NCI-H82 (cell line): ENCODE results near the gene RETN.

Source experiments
- DNase-seq: peaks from one replicate; lab custom pipeline; 2025; lab: John Stamatoyannopoulos, UW

Gene RETN

GRCh38 chr19:7668842-7669241 is at the start of gene RETN:
RETN (plus strand) TSS chr19:7669049; CDS start chr19:7669327, 278 bp downstream.
- no peak for DNase-seq

GRCh38 chr19:7619671-7620441 is 49.0 kb upstream of the RETN start:
- no peak for DNase-seq

GRCh38 chr19:7620442-7621412 is 48.1 kb upstream of the RETN start:
- DNase-seq = no peak

DNA sequence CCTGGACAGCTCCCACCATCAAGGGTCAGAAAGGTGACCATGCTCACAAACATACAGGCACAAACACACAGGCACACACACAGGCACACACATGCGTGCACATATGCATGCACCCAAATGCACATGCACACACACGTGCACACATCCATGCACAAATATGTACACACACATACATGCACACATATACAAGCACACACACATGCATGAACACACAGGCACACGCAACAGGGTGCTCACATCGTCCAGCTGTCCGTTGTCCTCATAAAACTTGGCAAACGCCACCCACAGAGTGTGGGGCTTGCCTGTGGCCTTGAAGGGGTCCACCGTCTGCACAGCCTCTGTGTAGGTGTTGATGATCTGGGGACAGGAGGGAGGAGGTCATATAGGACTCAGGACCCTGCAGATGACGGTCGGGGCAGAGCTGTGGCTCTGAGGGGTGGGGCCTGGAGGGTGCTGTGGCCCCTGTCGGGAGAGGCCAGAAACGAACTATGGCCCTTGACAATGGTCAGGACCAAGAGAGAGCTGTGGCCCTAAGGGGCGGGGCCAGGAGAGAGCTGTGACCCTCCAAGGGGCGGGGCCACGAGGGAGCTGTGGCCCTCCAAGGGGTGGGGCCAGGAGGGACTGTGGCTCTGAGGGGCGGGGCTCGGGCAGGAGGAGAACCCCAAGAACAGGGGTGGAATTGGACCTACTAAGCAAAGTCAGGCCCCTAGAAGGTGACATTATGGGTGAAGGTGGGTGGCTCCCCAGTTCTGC is 45.7 kb upstream of the RETN start:
- peak; percentile 13 for DNase-seq

DNA sequence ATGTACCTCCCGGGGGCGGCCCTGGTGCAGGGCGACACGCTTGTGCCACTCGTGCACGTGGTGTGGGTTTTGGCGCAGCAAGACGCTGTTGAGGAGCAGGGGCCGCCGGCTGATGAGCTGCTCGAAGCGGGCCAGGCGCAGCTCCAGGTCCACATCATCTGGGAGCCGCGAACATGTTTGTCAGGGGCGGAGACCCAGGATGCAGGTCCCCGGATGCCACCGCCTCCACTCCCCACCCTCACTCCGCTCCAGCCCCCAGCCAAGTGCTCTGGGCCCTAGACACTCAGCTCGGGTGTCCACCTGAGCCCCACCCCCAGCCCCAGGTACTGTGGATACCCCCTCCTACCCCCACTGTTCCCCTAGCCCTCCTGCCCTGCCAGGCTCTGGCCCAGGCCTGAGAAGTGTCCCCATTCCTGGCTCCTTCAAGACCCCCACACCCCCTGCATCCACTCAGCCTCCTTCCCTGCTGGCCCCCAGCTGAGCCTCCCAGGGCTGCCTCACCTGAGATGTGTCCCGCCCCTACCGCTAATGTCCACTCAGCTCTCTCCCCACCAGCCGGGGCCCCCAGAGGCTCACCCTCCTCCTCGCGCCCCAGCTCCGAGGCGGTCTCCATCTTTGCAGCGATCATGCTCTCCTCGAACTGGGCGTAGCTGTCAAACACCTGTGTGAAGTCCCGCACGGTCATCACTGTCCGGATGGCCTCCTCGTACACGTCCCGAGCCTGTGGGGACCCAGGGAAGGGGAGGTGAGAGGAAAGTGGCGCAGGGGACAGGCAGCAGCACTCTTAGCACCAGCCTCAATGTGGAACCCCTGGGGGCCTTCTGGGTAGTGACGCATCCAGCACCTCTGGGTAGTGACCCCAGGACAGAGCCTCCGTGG is 44.9 kb upstream of the RETN start:
- DNase-seq = no peak

DNA sequence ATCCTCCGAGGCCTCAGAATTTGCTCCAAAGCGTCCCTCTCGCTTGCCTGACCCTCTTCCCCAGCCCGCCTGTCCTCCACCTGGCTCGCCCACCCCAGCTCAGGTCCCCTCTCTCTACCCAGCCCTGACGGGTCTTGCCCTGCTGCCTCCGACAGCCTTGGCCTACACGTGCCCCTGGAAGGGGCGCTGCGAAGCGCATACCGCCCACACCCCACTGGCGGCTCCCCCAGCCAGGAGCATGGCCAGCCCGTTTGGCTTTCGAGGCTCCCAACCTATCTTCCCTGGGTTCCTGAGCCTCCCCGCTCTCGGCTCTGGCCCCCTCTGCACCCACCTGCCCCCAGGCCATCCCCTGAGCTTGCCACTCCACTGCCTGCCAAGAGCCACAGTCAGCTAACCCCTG is 44.0 kb upstream of the RETN start:
- no peak for DNase-seq

DNA sequence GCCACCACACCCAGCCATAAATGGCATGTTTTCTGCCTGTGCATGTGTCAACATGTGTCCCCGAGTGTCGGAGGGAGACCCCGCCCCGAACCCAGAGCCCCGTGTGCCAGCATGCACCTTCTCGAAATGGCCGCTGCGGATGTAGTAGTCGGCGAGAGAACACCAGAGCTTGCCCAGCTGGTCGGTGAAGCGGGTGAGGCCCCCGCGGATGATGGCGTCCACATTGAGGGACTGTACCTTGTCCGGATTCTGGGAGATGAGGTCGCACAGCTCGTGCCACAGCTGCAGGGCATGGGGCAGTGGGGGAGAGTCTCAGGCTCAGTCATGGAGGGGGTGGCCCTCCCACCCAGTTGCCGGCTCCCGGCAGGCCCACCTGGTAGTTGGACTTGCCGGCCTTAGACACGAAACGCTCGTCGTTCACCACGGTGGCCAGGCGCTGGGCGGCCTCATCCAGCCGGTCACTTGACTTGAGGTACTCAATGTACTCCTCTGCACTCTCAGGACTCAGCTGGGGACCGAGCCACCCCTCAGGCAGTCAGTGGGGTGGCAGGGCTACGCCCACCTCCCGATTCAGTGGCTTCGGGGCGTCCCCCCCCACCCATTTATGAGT is 43.0 kb upstream of the RETN start:
- DNase-seq = no peak

- DNase-seq = no peak
These were observed 41.7 kb upstream of the RETN start for GRCh38 chr19:7627166-7627565.

DNA sequence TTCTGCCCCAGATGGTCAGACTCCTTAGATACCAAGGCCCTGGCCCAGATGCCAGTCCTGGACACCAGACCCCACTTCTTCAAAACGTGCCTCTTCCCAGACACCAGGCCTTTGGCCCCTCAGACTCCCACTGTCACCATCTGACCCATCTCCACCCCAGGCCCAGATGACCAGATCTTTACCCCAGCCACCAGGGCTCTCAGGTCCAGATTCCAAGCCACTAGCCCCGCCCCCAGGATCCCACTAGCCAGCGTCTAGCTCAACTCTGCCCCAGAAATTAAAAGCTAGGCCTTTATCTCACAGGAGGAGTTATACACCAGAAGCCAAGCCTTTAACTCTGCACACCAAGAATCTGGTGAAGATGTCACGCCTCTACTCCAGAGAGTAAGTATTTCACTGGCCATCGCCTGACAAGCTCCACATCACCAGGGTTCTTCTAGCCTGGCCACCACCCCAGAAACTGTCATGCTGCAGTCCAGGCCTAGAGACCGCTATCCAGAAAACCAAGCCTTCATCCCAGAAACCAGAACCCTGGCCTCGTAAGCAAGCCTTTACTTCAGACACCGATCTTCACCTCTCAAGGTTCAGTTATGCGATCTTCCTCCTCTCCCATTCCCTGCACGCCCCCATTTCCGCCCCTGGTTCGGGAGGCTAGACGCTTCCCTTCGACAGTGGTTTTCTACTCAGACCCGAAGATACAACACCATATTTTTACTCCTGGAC is 40.1 kb upstream of the RETN start:
- DNase-seq = no peak

DNA sequence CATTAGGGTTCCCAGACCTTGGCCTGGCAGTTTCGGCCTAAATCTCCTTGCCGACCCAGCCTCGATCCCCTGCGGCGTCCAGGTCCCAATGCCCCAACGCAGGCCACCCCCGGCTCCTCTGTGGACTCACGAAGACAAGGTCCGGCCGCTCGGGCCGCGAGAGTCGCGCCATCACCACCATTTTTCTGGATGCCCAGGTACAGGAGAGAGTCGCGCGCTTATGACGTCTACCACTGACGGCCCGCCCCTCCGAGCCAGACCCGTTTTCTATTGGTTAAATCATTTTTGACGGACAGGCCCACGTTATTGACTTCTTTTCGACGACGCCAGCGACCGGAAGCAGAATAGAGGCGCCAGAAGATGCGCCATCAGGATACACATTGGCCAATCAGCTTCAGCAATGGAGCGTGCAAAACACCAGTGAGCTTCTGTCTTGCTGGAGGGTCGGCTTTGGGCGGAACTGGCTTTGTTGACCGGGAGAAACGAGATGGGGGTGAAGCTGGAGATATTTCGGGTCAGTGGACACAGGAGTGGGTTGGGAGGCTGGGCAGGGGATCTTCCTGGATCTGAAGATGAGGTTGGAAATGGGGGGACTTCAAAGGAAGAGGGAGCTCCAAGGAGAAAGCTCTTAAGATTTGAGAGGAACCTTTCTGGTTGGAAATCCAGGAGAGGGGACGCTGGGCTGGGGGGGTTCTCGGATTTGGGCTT is 39.3 kb upstream of the RETN start, which contains the start of the genes PET100 and XAB2:
PET100 (plus strand) TSS at position 447 of the 708 bp plus-strand sequence; CDS start at position 488, 41 bp downstream.
XAB2 (minus strand) TSS at position 199 of the 708 bp plus-strand sequence; CDS start at position 181, 18 bp downstream.
- peak; percentile 98 for DNase-seq

DNA sequence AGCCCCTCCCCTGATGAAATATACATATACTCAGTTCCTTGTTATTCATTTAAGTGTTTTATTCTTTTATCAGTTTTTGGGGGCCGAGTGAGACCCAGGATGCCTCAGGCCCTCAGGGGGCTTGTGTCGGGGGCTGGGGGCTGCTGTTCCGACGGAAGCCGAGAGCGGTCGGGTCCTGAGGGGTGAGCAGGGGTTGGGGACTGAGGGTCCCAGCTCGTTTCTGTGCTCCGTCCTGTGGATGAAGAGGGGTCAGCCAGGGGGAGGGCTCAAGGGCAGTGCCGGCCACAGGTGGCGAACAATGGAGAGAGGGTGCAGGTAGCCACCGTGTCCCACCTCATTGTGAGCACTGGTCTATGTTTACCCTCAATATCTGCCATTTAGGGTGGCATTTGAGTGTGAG is 37.3 kb upstream of the RETN start:
- no peak for DNase-seq

DNA sequence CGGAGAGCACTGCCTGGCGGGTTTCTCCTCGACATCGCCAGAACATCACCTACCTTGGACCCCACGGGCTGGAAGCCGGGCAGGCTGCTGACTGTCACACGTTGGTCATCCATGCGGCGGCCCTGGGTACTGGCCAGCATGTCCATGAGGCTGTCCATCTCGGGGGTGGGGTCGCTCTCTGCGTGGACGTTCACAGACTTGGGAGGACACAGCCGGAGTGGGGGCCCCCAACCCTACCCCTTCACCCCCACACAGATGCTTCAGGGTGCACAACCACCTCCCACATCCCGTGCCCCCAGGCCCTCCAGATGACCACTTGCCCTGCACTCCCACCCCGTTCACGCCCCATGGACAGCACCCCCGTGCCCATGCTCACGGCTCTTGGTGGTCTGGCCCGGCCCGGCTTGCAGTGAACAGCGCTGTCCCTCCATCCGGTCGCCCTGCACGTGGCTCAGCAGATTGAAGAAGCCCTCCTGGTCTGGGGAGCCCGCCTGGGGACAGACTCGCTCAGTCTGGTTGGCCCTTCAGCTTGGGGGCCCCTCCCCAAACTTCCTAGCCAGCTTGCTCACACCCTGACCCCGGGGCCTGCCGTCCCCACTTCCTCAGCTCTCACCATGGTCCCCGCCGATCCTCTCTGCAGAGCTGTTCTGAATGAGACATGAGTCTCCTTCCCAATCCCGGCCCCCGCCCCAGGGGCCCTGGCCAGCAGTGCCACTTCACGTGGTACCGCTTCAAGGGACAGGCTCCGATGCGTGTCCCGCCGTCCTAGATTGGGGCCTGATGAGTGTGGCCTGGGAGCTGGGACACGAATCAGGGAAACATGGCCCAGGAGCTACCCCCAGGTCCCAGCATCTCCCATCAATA is 36.3 kb upstream of the RETN start:
- DNase-seq = no peak

DNA sequence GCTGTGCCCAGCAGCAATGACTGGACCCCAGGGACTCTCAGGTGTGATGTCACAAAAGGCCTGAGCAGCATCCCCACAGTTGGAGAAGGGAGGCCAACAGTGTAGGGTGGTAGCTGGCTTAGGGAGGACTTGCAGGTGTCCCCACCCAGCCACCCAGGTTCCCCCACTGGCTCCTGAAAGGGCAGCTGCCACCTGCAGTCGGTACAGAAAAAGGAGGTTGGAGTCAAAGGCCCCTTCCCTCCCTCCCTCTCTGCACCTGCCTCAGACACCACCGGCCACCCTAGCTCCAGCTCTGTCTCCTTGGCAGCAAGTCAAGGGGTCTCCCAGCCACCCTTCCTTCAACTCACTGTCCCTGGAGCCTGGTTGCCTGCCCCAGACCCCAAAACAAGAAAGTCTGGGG is 35.2 kb upstream of the RETN start, which contains the start of gene PCP2:
PCP2 (minus strand) TSS at position 22 of the 400 bp plus-strand sequence. CDS start 262 bp downstream, outside the sequence.
- DNase-seq = no peak

DNA sequence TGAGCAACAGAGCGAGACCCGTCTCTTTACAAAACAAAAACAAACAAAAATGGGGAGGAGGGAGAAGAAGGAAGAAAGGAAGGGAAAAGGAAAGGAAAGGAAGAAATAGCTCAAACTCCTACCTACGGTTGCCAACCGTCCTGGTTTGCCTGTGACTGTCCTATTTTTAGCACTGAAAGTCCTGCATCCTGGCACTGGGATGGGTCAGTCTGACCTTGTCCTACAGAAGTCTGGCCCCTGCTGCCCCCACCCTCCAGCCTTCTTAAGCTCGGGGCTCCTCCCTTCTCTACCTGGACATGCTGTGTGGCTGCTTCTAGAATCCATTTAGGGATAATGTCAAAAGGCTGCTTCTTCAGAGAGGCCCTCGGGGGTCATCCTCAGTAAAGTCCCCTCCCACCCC is 33.2 kb upstream of the RETN start:
- no peak for DNase-seq

- DNase-seq = peak; percentile 44
These were observed 32.5 kb upstream of the RETN start for GRCh38 chr19:7636317-7636690.

DNA sequence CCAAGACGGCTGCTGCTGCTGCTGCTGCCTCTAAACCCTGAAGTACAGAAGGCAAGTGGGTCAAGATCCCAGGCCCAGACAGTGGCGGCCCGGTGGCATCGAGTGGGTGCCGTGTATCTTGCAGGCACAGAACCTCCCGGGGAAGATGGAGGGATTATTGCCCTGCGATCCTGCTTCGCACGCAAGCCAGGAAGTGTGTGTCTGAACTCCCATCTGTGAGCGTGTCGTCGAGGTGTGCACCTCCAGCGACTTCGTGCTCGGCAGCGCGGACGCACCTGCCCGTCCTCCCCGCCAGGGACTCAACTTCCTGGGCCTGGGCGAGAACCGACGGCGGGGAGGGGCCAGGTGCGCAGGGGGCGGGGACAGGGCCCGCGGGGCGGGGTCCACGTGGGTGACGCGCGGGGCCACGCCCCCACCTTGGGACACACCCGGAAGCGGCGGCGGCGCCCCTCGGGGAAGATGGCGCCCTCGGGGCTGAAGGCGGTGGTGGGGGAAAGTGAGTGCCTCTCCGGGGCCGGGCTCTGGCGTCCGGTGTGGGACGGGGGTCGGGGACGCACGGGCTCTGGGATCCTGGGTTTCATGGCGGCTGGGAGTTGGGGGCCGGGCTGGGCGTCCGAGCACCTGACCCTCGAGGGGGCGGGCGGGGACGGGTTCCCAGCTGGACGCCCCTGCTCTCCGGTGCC is 32.0 kb upstream of the RETN start, which contains the start of gene STXBP2:
STXBP2 (plus strand) TSS at position 420 of the 683 bp plus-strand sequence; CDS start at position 460, 40 bp downstream.
- peak; percentile 64 for DNase-seq
